GM12872 (cell line): Measurements from ENCODE around the gene DNAH8.

Experiments
- TF ChIP-seq, protein P1 (sequence below): IDR thresholded peaks from 3 replicates; pipeline ENCODE4 v1.5.1; 2011; ENCODE audit warnings: low read depth, mild to moderate bottlenecking, low read length, moderate library complexity; ENCODE audit not compliant: insufficient read depth

The DNAH8 gene

DNA sequence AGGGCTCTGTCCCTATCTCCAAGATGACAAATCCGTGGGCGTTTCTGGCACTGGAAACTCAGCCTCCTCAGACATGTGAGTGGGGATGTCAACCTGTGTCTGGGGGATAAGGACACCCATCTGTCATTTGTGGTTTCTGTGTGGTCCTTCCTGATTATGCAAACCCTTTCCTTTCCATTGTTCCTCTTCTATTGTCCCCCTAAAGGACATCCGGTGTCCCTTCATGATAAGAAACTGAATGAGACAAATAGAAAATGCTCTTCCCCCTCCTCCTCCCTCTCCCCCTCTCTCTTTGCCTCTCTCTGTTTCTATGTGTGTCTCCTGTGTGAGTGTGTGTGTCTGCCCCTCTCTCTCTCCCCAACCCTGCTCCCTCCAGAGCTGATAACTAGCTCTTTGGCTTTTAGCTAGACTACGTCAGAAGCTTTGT lies 322.0 kb downstream of the DNAH8 start:
- TF ChIP-seq, protein P1, sequence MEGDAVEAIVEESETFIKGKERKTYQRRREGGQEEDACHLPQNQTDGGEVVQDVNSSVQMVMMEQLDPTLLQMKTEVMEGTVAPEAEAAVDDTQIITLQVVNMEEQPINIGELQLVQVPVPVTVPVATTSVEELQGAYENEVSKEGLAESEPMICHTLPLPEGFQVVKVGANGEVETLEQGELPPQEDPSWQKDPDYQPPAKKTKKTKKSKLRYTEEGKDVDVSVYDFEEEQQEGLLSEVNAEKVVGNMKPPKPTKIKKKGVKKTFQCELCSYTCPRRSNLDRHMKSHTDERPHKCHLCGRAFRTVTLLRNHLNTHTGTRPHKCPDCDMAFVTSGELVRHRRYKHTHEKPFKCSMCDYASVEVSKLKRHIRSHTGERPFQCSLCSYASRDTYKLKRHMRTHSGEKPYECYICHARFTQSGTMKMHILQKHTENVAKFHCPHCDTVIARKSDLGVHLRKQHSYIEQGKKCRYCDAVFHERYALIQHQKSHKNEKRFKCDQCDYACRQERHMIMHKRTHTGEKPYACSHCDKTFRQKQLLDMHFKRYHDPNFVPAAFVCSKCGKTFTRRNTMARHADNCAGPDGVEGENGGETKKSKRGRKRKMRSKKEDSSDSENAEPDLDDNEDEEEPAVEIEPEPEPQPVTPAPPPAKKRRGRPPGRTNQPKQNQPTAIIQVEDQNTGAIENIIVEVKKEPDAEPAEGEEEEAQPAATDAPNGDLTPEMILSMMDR, result no peak

DNA sequence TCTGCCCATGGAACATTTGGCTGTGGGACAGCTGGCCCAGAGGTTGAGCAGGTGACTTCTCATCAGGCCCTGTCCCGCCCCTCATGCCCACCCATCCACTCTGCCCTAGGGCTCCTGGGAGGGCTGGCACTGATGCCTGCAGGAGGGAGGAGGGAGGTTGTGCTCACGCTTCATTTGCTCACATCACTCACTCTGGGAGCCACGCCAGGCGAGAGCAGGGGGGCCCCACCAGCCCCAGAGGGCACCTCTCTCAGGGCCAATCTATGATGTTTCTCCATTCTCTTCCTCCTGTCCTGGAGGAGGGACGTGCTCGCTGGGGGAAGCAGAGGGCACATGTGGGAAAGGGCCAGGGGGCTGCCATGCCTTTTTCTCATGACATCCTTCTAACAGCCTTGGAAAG lies 322.6 kb downstream of the DNAH8 start:
- TF ChIP-seq, protein P1, result no peak

DNA sequence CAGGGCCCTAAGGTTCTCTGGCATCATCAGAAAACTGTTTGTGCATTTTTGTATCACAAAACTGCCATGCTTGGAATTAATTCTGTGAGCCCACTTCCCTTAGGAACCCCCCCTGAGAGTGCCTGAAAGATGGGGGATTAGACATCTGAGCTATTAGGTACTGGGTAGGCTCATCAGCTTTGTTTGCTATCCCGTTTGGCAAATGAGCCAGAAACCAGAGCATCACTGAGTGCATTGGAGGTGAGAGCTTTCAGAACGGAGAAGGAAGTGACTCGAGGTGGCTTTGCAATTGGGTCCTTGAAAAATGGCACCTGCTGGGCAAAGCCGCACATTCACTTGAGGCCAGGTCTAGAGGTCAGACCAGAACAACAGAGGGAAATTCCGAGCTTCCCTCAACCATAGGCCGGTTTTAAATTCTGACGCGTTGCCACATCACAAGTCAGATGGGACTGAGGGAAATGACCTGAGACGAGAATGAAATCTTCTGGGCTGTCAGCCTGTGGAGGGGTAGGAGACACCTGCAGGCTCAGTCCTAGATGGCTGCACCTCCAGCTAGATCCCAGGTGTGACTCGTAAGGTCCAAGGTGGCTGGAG lies 325.1 kb downstream of the DNAH8 start:
- TF ChIP-seq, protein P1, result no peak

DNA sequence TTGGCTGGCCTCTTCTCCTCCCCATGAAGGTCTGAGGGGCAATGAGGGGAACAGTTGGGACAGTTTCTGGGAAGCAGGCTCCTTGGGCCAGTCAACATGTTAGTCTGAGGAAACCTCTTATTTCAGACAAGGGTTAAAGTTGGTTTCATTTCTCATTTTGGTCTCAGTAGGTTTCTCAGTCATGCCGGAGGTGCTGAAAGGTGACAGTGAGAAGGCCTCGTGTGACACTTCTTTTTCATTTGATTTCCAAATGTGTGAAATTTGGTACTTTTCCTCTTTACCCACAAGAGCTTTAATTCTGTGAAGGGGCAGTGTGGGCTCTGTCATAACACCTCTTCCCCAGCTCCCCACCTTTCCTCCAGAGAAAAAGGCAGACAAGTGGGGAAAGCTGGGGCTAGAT lies 326.0 kb downstream of the DNAH8 start:
- TF ChIP-seq, protein P1, result no peak

DNA sequence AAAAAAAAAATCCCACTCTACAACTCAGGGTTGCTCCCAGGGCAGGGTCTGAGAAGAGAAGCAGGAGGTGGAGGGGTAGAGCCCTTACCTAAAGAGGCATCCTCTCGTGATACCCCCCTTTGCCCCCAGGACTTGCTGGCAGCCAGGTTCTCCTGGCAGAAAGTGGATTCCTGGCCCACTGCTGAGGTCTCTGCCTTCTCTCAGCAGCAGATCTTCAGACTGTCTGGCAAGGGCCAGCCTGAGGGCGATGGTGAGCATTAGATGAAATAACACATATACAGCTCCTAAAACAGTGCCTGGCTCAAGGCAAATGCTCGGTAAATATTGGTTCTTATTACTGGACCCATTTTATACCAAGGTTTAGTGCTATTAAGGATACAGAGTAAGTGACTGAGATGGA lies 328.7 kb downstream of the DNAH8 start:
- TF ChIP-seq, protein P1, result no peak

DNA sequence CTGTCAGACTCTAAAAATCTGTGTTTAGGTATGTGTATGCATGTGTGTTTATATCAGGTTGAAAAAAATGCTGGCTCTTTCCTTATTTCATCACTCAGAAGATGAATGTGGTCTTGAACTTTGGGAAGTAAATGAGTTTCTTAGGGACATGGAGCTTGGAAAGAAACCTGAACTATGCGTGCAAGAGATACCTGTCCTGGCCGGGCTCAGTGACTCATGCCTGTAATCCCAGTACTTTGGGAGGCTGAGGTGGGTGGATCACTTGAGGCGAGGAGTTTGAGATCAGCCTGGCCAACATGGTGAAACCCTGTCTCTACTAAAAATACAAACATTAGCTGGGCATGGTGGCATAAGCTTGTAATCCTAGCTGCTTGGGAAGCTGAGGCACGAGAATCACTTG lies 329.1 kb downstream of the DNAH8 start:
- TF ChIP-seq, protein P1, result no peak

DNA sequence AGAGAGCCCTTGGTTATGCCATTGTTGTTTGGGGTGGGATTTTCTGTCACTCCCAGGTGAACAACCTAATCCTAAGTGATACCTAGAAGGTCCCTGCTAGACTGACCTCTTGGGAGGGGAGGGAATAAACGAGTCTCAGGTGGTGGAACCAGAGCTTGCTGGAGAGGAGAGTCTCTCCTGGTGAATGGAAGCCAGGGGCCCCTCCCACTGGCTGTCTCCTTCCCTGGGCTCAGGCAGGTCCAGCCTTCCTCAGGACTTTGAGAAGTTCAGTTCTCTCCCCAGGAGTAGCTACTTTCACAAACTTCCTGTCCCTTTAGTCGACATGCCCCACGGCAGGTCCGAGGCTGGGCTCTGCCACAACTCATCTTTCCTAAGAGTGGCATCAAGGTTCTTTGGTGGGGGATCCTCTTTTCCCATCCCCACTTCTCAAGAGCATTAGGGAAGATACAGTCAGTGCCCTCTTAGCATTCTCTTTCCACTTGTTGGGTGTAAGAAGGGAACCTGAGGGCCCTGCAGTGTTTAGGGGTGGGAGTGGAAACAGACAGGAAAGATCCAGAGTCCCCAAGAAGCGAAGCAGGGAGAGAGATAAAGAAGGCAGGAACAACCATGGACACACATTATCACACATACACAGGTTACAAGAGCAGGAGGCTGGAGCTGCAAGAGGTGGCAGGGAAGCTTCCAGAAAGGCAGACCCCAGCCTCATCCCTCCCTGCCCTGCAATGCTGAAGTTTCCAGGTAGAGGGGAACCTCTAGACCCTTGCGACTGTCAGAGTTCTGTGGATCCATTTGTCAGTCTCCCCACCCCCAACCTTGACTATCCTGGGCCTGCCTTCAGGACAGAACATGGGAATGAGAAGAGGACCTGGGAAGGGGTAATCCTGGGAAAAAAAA lies 332.6 kb downstream of the DNAH8 start:
- TF ChIP-seq, protein P1, result no peak
